Measurements from ENCODE around the gene LSM7.

DNA sequence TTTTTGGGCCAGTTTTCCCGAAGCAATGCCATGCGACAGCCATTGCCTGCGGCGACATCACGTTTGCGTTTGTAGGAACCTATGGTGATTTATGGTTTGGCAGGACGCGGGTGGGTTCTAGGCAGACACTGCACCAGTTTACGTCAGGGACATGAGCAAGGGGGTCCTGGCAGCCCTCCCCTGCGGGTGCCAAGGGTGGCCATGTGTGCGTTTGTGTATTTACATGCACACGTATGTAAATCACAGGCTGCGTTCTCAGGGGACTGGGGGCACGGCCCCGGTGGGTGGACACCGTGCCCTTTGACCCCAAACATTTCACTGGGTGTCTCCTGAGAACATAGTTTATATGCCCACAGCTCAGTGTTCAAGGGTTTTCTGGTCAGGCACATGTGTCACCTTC is 22.3 kb upstream of the LSM7 start:
- no peak for TF ChIP-seq CTCF (conservative IDR thresholded peaks at IDR 0.05 in 1 of 2, IDR thresholded peaks at IDR 0.05 in 1 of 2; ENCODE audit: extremely low read depth in 1 of 2, insufficient read depth in 1 of 2, low read depth in 1 of 2, low read length in 2 of 2)
- no peak for TF ChIP-seq EZH2 (IDR thresholded peaks at IDR 0.05; ENCODE audit: borderline replicate concordance, low read length)

Data from mammary epithelial cell (primary cell).